ENCODE data around the gene NFKBIL1.

GRCh38 chr6:31558631-31559500 is 11.5 kb downstream of the NFKBIL1 start:
- TF ChIP-seq CTCF (IDR thresholded peaks at IDR 0.05) (no peak), POLR2A (IDR thresholded peaks at IDR 0.05) (no peak), POLR2AphosphoS5 (IDR thresholded peaks at IDR 0.05) (no peak)

Measured in breast epithelium (tissue), 3 donors.